GM12801 (cell line): ENCODE results near the gene PLB1.

Experiments
- TF ChIP-seq, protein P1 (sequence below): IDR thresholded peaks from one replicate; pipeline ENCODE4 v1.5.1; 2011; ENCODE audit warnings: control low read depth; ENCODE audit not compliant: insufficient read length; ENCODE audit errors: extremely low read depth

Gene PLB1

DNA sequence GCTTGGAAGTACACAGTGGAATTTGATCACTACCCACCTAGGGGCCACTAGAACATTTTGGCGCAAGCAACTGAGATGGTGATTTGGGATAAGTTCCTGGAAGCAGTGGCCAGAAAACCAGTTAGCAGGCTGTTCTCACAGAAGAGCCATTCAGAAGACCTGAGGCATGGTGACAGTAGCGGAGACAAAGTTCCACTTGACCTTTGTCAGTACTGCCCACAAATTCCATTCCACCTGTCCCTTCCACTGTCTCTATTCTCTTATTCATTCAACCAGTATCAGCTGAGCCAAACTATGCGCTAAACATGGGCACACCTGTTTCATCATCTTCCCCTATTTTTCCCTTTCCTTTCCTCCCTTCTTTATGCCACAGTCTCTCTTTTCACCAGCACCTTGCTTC is 196.6 kb downstream of the PLB1 start:
- TF ChIP-seq, protein P1, sequence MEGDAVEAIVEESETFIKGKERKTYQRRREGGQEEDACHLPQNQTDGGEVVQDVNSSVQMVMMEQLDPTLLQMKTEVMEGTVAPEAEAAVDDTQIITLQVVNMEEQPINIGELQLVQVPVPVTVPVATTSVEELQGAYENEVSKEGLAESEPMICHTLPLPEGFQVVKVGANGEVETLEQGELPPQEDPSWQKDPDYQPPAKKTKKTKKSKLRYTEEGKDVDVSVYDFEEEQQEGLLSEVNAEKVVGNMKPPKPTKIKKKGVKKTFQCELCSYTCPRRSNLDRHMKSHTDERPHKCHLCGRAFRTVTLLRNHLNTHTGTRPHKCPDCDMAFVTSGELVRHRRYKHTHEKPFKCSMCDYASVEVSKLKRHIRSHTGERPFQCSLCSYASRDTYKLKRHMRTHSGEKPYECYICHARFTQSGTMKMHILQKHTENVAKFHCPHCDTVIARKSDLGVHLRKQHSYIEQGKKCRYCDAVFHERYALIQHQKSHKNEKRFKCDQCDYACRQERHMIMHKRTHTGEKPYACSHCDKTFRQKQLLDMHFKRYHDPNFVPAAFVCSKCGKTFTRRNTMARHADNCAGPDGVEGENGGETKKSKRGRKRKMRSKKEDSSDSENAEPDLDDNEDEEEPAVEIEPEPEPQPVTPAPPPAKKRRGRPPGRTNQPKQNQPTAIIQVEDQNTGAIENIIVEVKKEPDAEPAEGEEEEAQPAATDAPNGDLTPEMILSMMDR: no peak

DNA sequence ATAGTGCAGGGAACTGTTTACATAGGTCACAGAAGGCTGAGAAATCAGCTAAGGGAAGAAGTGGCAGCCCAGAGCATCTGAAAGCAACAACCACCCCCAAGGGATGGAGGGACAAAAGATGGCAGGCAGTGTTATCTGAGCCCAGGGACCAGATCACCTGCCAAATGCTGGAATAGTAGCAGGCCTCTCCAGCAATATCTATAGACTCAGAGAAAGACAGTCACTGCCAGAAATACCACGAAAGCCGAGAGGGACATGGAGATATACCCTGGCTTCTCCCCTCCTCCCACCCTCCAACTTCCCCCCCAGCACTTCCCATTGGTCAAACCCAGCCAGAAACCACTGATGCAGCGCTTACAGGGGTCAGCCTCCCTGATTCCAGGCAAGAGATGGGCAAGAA is 197.4 kb downstream of the PLB1 start:
- TF ChIP-seq, protein P1: no peak
